Measurements from ENCODE around the gene FITM2.
"Not testable (repeated sequence)": the region's sequence is repeated elsewhere in the genome, so short reads cannot be mapped to it uniquely, and the experiment has no call there.

The FITM2 gene

GRCh38 chr20:44355498-44356352, 44.7 kb upstream of the FITM2 start, which contains the start of gene HNF4A:
TSS of gene HNF4A (plus strand) at chr20:44355699. CDS start at chr20:44355805, 106 bp downstream.
- TF ChIP-seq CTCF (IDR thresholded peaks at IDR 0.05; ENCODE audit: insufficient read depth, low read depth, low read length, missing control alignments) = no peak
- no peak within 1 kb of the TSS for H3K4me3 ChIP-seq (ENCODE audit: low read length)
- DNase-seq (ENCODE audit: low read depth) = no peak

- TF ChIP-seq CTCF (IDR thresholded peaks at IDR 0.05; ENCODE audit: insufficient read depth, low read depth, low read length, missing control alignments) = no peak
- DNase-seq (ENCODE audit: low read depth) = no peak
- no peak overlapping the region for H3K4me3 ChIP-seq (ENCODE audit: low read length)
Observed at GRCh38 chr20:44354979-44355497, 44.0 kb upstream of the FITM2 start.

GRCh38 chr20:44350567-44350966, 39.6 kb upstream of the FITM2 start:
- DNase-seq (ENCODE audit: low read depth) = no peak
- no peak for TF ChIP-seq CTCF (IDR thresholded peaks at IDR 0.05; ENCODE audit: insufficient read depth, low read depth, low read length, missing control alignments)
- no peak overlapping the region for H3K4me3 ChIP-seq (ENCODE audit: low read length)

- no peak for DNase-seq (ENCODE audit: low read depth)
- no peak overlapping the region for H3K4me3 ChIP-seq (ENCODE audit: low read length)
- TF ChIP-seq CTCF (IDR thresholded peaks at IDR 0.05; ENCODE audit: insufficient read depth, low read depth, low read length, missing control alignments) = no peak
Observed at GRCh38 chr20:44349349-44349748, 38.3 kb upstream of the FITM2 start.

- DNase-seq (ENCODE audit: low read depth) = no peak
- TF ChIP-seq CTCF (IDR thresholded peaks at IDR 0.05; ENCODE audit: insufficient read depth, low read depth, low read length, missing control alignments) = no peak
Observed at GRCh38 chr20:44348168-44348659, 37.2 kb upstream of the FITM2 start.

GRCh38 chr20:44345941-44346340, 34.9 kb upstream of the FITM2 start:
- DNase-seq (ENCODE audit: low read depth); H3K4me3 ChIP-seq (ENCODE audit: low read length): not testable (repeated sequence)

More at GRCh38 chr20:44348168-44348659, 37.2 kb upstream of the FITM2 start:
- no peak overlapping the region for H3K4me3 ChIP-seq (ENCODE audit: low read length)

- no peak for TF ChIP-seq CTCF (IDR thresholded peaks at IDR 0.05; ENCODE audit: insufficient read depth, low read depth, low read length, missing control alignments)
- DNase-seq (ENCODE audit: low read depth) = no peak
- no peak overlapping the region for H3K4me3 ChIP-seq (ENCODE audit: low read length)
Observed at GRCh38 chr20:44345147-44345546, 34.1 kb upstream of the FITM2 start.

Data from epithelial cell of esophagus (primary cell).